ENCODE measurements around the gene ZNF549. TPM values are rescaled to one million over a fixed set of nuclear protein-coding genes. Genes with fewer than 3 reads are reported as not detected.

The ZNF549 gene
- total RNA-seq, 1 experiment from 2014 or later, result 9.2 TPM

DNA sequence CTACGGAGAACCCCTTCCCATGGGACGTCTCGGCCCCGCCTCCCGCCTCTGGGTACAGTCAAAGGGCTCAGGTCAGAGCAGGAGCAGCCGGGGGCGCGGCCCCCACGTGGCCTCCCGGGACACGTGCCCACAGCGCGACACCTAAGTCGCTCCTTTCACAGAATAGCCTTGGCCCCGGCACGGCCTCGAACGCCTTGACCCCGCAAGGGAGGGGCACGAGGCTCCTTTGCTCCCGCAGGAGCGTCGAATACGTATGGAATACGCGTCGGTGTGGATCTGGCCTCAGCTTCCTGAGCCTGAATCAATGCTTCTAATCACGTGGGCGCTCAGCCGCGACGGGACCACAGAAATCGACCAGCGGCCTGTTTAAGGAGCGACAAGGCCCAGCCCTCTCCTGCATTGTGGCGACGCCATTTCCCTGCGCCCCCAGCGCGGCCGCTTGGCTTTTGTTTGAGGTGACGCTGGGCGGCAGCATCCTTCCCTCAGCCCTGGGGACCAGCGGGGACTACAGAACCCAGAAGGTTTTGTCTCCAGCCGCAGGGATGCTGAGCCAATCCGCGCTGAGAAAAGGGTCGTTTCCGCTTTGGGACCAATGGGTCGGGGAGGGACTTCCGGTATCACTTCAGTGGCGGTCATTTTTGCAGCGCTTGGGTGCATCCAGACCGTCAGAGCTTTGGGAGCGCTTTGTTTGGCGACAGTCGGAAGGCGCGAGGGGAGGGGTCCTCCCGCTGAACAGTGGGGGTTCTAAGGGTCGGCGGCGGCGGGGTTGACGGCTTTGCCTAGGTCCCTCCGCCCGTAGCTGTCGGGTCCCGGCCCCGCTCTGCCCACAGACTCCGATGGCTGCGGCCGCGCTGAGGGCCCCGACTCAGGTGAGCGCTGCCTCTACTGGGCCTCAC, 56.6 kb downstream of the ZNF549 start, which contains the start of gene ZIK1:
Gene ZIK1, plus strand, starts transcription at position 625 of the 896 bp plus-strand sequence. Its CDS starts 212 bp downstream, at position 837.
- ATAC-seq, result peak; percentile 85
- H3K4me1 Mint-ChIP-seq, result peaks cover 22% of the 10 kb centered on the region
- ChIA-PET POLR2A (interaction anchor here (0.6 to 1.3 kb wide), 2 partner anchors 17 to 98 kb away, joined by 3 read pairs; partner anchors contain the start of gene ZNF551), CTCF (interaction anchor here (1.0 to 1.5 kb wide), 4 partner anchors 16 to 194 kb away, joined by 3 to 6 read pairs (median 3); partner anchors contain the start of genes ZNF530 and ZNF551)
- H3K27me3 Mint-ChIP-seq (ENCODE audit: low read depth), result peaks cover 17% of the 10 kb centered on the region
- H3K27ac Mint-ChIP-seq, result peak within 1 kb of the TSS; percentile 95
- peak within 1 kb of the TSS; percentile 97 for H3K4me3 Mint-ChIP-seq
- peak; percentile 95 for DNase-seq (ENCODE audit: low spot score)
- peaks cover 39% of the 10 kb centered on the region for H3K9me3 Mint-ChIP-seq
- peaks cover 52% of the 10 kb centered on the region for H3K36me3 Mint-ChIP-seq
- TF ChIP-seq, protein P1, sequence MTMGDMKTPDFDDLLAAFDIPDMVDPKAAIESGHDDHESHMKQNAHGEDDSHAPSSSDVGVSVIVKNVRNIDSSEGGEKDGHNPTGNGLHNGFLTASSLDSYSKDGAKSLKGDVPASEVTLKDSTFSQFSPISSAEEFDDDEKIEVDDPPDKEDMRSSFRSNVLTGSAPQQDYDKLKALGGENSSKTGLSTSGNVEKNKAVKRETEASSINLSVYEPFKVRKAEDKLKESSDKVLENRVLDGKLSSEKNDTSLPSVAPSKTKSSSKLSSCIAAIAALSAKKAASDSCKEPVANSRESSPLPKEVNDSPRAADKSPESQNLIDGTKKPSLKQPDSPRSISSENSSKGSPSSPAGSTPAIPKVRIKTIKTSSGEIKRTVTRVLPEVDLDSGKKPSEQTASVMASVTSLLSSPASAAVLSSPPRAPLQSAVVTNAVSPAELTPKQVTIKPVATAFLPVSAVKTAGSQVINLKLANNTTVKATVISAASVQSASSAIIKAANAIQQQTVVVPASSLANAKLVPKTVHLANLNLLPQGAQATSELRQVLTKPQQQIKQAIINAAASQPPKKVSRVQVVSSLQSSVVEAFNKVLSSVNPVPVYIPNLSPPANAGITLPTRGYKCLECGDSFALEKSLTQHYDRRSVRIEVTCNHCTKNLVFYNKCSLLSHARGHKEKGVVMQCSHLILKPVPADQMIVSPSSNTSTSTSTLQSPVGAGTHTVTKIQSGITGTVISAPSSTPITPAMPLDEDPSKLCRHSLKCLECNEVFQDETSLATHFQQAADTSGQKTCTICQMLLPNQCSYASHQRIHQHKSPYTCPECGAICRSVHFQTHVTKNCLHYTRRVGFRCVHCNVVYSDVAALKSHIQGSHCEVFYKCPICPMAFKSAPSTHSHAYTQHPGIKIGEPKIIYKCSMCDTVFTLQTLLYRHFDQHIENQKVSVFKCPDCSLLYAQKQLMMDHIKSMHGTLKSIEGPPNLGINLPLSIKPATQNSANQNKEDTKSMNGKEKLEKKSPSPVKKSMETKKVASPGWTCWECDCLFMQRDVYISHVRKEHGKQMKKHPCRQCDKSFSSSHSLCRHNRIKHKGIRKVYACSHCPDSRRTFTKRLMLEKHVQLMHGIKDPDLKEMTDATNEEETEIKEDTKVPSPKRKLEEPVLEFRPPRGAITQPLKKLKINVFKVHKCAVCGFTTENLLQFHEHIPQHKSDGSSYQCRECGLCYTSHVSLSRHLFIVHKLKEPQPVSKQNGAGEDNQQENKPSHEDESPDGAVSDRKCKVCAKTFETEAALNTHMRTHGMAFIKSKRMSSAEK (CRISPR knock-in tag; IDR thresholded peaks at IDR 0.05; ENCODE audit: borderline replicate concordance), result peak; percentile 26; the same call in 1 of the 2 replicates
- TF ChIP-seq NFATC4 (CRISPR knock-in tag; IDR thresholded peaks at IDR 0.05), result no peak
- TF ChIP-seq FOXJ3 (CRISPR knock-in tag; IDR thresholded peaks at IDR 0.05; ENCODE audit: borderline replicate concordance), result peak; percentile 80; the same call in 1 of the 2 replicates
- TF ChIP-seq, protein P2, sequence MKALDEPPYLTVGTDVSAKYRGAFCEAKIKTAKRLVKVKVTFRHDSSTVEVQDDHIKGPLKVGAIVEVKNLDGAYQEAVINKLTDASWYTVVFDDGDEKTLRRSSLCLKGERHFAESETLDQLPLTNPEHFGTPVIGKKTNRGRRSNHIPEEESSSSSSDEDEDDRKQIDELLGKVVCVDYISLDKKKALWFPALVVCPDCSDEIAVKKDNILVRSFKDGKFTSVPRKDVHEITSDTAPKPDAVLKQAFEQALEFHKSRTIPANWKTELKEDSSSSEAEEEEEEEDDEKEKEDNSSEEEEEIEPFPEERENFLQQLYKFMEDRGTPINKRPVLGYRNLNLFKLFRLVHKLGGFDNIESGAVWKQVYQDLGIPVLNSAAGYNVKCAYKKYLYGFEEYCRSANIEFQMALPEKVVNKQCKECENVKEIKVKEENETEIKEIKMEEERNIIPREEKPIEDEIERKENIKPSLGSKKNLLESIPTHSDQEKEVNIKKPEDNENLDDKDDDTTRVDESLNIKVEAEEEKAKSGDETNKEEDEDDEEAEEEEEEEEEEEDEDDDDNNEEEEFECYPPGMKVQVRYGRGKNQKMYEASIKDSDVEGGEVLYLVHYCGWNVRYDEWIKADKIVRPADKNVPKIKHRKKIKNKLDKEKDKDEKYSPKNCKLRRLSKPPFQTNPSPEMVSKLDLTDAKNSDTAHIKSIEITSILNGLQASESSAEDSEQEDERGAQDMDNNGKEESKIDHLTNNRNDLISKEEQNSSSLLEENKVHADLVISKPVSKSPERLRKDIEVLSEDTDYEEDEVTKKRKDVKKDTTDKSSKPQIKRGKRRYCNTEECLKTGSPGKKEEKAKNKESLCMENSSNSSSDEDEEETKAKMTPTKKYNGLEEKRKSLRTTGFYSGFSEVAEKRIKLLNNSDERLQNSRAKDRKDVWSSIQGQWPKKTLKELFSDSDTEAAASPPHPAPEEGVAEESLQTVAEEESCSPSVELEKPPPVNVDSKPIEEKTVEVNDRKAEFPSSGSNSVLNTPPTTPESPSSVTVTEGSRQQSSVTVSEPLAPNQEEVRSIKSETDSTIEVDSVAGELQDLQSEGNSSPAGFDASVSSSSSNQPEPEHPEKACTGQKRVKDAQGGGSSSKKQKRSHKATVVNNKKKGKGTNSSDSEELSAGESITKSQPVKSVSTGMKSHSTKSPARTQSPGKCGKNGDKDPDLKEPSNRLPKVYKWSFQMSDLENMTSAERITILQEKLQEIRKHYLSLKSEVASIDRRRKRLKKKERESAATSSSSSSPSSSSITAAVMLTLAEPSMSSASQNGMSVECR (CRISPR knock-in tag; IDR thresholded peaks at IDR 0.05; ENCODE audit: borderline replicate concordance), result peak; percentile 99
- TF ChIP-seq, protein P3, sequence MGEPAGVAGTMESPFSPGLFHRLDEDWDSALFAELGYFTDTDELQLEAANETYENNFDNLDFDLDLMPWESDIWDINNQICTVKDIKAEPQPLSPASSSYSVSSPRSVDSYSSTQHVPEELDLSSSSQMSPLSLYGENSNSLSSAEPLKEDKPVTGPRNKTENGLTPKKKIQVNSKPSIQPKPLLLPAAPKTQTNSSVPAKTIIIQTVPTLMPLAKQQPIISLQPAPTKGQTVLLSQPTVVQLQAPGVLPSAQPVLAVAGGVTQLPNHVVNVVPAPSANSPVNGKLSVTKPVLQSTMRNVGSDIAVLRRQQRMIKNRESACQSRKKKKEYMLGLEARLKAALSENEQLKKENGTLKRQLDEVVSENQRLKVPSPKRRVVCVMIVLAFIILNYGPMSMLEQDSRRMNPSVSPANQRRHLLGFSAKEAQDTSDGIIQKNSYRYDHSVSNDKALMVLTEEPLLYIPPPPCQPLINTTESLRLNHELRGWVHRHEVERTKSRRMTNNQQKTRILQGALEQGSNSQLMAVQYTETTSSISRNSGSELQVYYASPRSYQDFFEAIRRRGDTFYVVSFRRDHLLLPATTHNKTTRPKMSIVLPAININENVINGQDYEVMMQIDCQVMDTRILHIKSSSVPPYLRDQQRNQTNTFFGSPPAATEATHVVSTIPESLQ (CRISPR knock-in tag; IDR thresholded peaks at IDR 0.05), result no peak
- TF ChIP-seq JAZF1 (CRISPR knock-in tag; IDR thresholded peaks at IDR 0.05), result no peak
- peak; percentile 84 for TF ChIP-seq ZNF138 (CRISPR knock-in tag; conservative IDR thresholded peaks at IDR 0.05)
- TF ChIP-seq, protein P4, sequence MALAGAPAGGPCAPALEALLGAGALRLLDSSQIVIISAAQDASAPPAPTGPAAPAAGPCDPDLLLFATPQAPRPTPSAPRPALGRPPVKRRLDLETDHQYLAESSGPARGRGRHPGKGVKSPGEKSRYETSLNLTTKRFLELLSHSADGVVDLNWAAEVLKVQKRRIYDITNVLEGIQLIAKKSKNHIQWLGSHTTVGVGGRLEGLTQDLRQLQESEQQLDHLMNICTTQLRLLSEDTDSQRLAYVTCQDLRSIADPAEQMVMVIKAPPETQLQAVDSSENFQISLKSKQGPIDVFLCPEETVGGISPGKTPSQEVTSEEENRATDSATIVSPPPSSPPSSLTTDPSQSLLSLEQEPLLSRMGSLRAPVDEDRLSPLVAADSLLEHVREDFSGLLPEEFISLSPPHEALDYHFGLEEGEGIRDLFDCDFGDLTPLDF (CRISPR knock-in tag; IDR thresholded peaks at IDR 0.05), result peak; percentile 97
- no peak for TF ChIP-seq HMGA2 (CRISPR knock-in tag; IDR thresholded peaks at IDR 0.05)
- TF ChIP-seq SOX15 (CRISPR knock-in tag; IDR thresholded peaks at IDR 0.05), result no peak
- TF ChIP-seq, protein P5, sequence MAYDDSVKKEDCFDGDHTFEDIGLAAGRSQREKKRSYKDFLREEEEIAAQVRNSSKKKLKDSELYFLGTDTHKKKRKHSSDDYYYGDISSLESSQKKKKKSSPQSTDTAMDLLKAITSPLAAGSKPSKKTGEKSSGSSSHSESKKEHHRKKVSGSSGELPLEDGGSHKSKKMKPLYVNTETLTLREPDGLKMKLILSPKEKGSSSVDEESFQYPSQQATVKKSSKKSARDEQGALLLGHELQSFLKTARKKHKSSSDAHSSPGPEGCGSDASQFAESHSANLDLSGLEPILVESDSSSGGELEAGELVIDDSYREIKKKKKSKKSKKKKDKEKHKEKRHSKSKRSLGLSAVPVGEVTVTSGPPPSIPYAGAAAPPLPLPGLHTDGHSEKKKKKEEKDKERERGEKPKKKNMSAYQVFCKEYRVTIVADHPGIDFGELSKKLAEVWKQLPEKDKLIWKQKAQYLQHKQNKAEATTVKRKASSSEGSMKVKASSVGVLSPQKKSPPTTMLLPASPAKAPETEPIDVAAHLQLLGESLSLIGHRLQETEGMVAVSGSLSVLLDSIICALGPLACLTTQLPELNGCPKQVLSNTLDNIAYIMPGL (CRISPR knock-in tag; IDR thresholded peaks at IDR 0.05), result peak; percentile 84; the same call in 1 of the 2 replicates
- TF ChIP-seq, protein P6, sequence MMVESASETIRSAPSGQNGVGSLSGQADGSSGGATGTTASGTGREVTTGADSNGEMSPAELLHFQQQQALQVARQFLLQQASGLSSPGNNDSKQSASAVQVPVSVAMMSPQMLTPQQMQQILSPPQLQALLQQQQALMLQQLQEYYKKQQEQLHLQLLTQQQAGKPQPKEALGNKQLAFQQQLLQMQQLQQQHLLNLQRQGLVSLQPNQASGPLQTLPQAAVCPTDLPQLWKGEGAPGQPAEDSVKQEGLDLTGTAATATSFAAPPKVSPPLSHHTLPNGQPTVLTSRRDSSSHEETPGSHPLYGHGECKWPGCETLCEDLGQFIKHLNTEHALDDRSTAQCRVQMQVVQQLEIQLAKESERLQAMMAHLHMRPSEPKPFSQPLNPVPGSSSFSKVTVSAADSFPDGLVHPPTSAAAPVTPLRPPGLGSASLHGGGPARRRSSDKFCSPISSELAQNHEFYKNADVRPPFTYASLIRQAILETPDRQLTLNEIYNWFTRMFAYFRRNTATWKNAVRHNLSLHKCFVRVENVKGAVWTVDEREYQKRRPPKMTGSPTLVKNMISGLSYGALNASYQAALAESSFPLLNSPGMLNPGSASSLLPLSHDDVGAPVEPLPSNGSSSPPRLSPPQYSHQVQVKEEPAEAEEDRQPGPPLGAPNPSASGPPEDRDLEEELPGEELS (CRISPR knock-in tag; IDR thresholded peaks at IDR 0.05), result peak; percentile 96
- TF ChIP-seq FOXK1 (CRISPR knock-in tag; IDR thresholded peaks at IDR 0.05), result peak; percentile 93
- peak; percentile 90; the same call in 1 of the 2 replicates for TF ChIP-seq NR1H2 (CRISPR knock-in tag; IDR thresholded peaks at IDR 0.05)
- TF ChIP-seq, protein P7, sequence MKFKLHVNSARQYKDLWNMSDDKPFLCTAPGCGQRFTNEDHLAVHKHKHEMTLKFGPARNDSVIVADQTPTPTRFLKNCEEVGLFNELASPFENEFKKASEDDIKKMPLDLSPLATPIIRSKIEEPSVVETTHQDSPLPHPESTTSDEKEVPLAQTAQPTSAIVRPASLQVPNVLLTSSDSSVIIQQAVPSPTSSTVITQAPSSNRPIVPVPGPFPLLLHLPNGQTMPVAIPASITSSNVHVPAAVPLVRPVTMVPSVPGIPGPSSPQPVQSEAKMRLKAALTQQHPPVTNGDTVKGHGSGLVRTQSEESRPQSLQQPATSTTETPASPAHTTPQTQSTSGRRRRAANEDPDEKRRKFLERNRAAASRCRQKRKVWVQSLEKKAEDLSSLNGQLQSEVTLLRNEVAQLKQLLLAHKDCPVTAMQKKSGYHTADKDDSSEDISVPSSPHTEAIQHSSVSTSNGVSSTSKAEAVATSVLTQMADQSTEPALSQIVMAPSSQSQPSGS (CRISPR knock-in tag; IDR thresholded peaks at IDR 0.05; ENCODE audit: borderline replicate concordance, low read depth), result peak; percentile 93
- TF ChIP-seq MXD4 (CRISPR knock-in tag; IDR thresholded peaks at IDR 0.05; ENCODE audit: borderline replicate concordance), result no peak
- TF ChIP-seq OVOL2 (CRISPR knock-in tag; IDR thresholded peaks at IDR 0.05; ENCODE audit: borderline replicate concordance), result no peak
- TF ChIP-seq ZNF423 (CRISPR knock-in tag; IDR thresholded peaks at IDR 0.05), result no peak
